Thoracic aorta (tissue), 2 donors: Measurements from ENCODE around the gene LCNL1. TPM values are rescaled to one million over a fixed set of nuclear protein-coding genes. Genes with fewer than 3 reads are reported as not detected.

Experiments used
- ATAC-seq: fragments of 150-250 bp; one replicate; pipeline ENCODE4 v1.8.0; 2017; ENCODE audit warnings: low read depth; ENCODE audit not compliant: insufficient number of reproducible peaks, low FRiP score
- DNase-seq: peaks from one replicate; pipeline ENCODE4 v3.0.0-alpha.2; 2020; ENCODE audit warnings: low spot score
- H3K27ac ChIP-seq, 2 donors: fragments of 200-600 bp; sonication (generic); 1 replicate in 1 of 2; 2 replicates in 1 of 2; pipeline ENCODE4 v1.5.1; 2016; ENCODE audit warnings: mild to moderate bottlenecking in 2 of 2, moderate library complexity in 2 of 2
- H3K27me3 ChIP-seq: fragments of 200-600 bp; sonication (generic); replicated peaks from 2 replicates; pipeline ENCODE4 v1.6.0; 2016; ENCODE audit warnings: mild to moderate bottlenecking; ENCODE audit not compliant: insufficient read depth
- H3K36me3 ChIP-seq: fragments of 200-600 bp; sonication (generic); one replicate; pipeline ENCODE4 v1.5.1; 2016
- H3K4me1 ChIP-seq, 2 donors: fragments of 200-600 bp; sonication (generic); 1 replicate in 1 of 2; 2 replicates in 1 of 2; pipeline versions ENCODE4 v1.5.1 to v1.6.0; 2016; ENCODE audit warnings: low read depth in 2 of 2, mild to moderate bottlenecking in 1 of 2; ENCODE audit not compliant: control insufficient read depth in 1 of 2
- H3K4me3 ChIP-seq: fragments of 200-600 bp; sonication (generic); 2 replicates; pipeline ENCODE4 v1.5.1; 2016; ENCODE audit warnings: mild to moderate bottlenecking
- H3K9me3 ChIP-seq: fragments of 200-600 bp; sonication (generic); 2 replicates; pipeline ENCODE4 v1.5.1; 2016
- CTCF ChIP-seq: fragments of 200-600 bp; sonication (generic); IDR thresholded peaks from one replicate; pipeline ENCODE4 v1.5.1; 2019; ENCODE audit warnings: antibody characterized with exemption
- total RNA-seq, 2 donors: library from RNA; depleted of rRNA; stranded (reverse); fragments of >200 nt; gene quantifications; one replicate each; pipeline versions ENCODE4 v1.1.0 to v1.2.3, GENCODE V29; 2016

The LCNL1 gene
- total RNA-seq, 2 donors from 2014 or later, result not detected

- no peak overlapping the region for H3K4me3 ChIP-seq
- no peak overlapping the region for H3K27ac ChIP-seq
- no peaks in the 10 kb centered on the region for H3K36me3 ChIP-seq
- ATAC-seq (no peak), DNase-seq (no peak)
- no peaks in the 10 kb centered on the region for H3K9me3 ChIP-seq
- no peak for TF ChIP-seq CTCF
- peaks cover 0 to 7% of the 10 kb centered on the region in 2 donors for H3K4me1 ChIP-seq
- H3K27me3 ChIP-seq, result peaks cover 8% of the 10 kb centered on the region
These were observed 2.3 kb downstream of the LCNL1 start for GRCh38 chr9:136985027-136985602.

GRCh38 chr9:136985853-136986252 lies 3.1 kb downstream of the LCNL1 start:
- Histone ChIP-seq H3K9me3 (no peaks in the 10 kb centered on the region), H3K4me1 (peaks cover 0 to 7% of the 10 kb centered on the region in 2 donors), H3K27me3 (peaks cover 8% of the 10 kb centered on the region), H3K36me3 (no peaks in the 10 kb centered on the region), H3K27ac (no peak overlapping the region), H3K4me3 (no peak overlapping the region)
- ATAC-seq (no peak), DNase-seq (no peak)
- TF ChIP-seq CTCF, result no peak

- Histone ChIP-seq H3K4me1 (peaks cover 8 to 21% of the 10 kb centered on the region in 2 donors), H3K9me3 (no peaks in the 10 kb centered on the region), H3K27me3 (peaks cover 8% of the 10 kb centered on the region), H3K4me3 (no peak overlapping the region), H3K36me3 (no peaks in the 10 kb centered on the region), H3K27ac (no peak overlapping the region)
- no peak for TF ChIP-seq CTCF
- ATAC-seq (no peak), DNase-seq (no peak)
These were observed 6.1 kb downstream of the LCNL1 start for GRCh38 chr9:136988872-136989271.

- peaks cover 1% of the 10 kb centered on the region for H3K27me3 ChIP-seq
- DNase-seq, result no peak
- H3K9me3 ChIP-seq, result no peaks in the 10 kb centered on the region
- TF ChIP-seq CTCF, result no peak
- no peak for ATAC-seq
- H3K4me1 ChIP-seq, result peaks cover 10 to 21% of the 10 kb centered on the region in 2 donors
- no peak overlapping the region for H3K4me3 ChIP-seq
- no peak overlapping the region for H3K27ac ChIP-seq
- H3K36me3 ChIP-seq, result no peaks in the 10 kb centered on the region
These were observed 7.6 kb downstream of the LCNL1 start for GRCh38 chr9:136990242-136990911.

- ATAC-seq (peak; percentile 74), DNase-seq (peak; percentile 58)
- H3K27me3 ChIP-seq, result no peaks in the 10 kb centered on the region
- no peaks in the 10 kb centered on the region for H3K9me3 ChIP-seq
- H3K36me3 ChIP-seq, result no peaks in the 10 kb centered on the region
- H3K4me3 ChIP-seq, result peak within 1 kb of the TSS; percentile 98
- H3K4me1 ChIP-seq, result peaks cover 24 to 37% of the 10 kb centered on the region in 2 donors
- H3K27ac ChIP-seq, result peak within 1 kb of the TSS; percentile 22 to 65
- TF ChIP-seq CTCF, result no peak
These were observed 9.4 kb downstream of the LCNL1 start, which contains the start of gene PAXX for GRCh38 chr9:136991993-136992818. Gene PAXX (plus strand): TSS chr9:136992422. CDS start chr9:136992444, 22 bp downstream.
